Heart left ventricle (tissue), 13 donors: ENCODE measurements around the gene CPB2.

Experiments used
- POLR2A ChIP-seq, 2 donors: fragments of 450-650 bp; IDR thresholded peaks; one replicate each; pipeline ENCODE4 v1.6.1; 2017; ENCODE audit warnings: antibody characterized with exemption in 2 of 2, mild to moderate bottlenecking in 2 of 2, moderate library complexity in 2 of 2
- TF ChIP-seq, protein P1 (sequence below), 12 donors: fragments of 200-600 bp; sonication (generic) in 4 of 12; IDR thresholded peaks; one replicate each; pipeline versions ENCODE4 v1.5.0 to v1.8.0; 2018 to 2022; ENCODE audit warnings: antibody characterized with exemption in 12 of 12, mild to moderate bottlenecking in 5 of 12
- donor health status: ischemic (EF 13 %, LVEDD 7.1; RV severe dilation, severe dysfunction).
- donor health status: DM: no; HTN: yes; CAD: no.
- donor health status: DM: no; HTN: no; CAD: no.
- donor health status: ischemic (EF 25% LVEDD 6.9; RV normal size, moderate dysfunction).
- donor health status: ischemic (EF 25% LVEDD 5.7; RV mildly dilated, moderate dysfunction).
- donor health status: ischemic (EF 35%, LVEDD 5.7; RV mildly dilated, moderate dysfunction).
- donor health status: nonischemic (EF 11% LVEDD 7.7; RV severe dilation, severe dysfunction).
- donor health status: DM: yes; HTN: yes; CAD: no.
- donor health status: PGD.
- donor health status: ischemic (EF 29% LVEDD 5.4; RV normal size, mild dysfunction).
- donor health status: nonischemic (EF 23%, LVEDD 6.1; RV moderate dilation, normal function).

GRCh38 chr13:46063292-46063691 is 41.5 kb downstream of the CPB2 start:
- TF ChIP-seq, protein P1, sequence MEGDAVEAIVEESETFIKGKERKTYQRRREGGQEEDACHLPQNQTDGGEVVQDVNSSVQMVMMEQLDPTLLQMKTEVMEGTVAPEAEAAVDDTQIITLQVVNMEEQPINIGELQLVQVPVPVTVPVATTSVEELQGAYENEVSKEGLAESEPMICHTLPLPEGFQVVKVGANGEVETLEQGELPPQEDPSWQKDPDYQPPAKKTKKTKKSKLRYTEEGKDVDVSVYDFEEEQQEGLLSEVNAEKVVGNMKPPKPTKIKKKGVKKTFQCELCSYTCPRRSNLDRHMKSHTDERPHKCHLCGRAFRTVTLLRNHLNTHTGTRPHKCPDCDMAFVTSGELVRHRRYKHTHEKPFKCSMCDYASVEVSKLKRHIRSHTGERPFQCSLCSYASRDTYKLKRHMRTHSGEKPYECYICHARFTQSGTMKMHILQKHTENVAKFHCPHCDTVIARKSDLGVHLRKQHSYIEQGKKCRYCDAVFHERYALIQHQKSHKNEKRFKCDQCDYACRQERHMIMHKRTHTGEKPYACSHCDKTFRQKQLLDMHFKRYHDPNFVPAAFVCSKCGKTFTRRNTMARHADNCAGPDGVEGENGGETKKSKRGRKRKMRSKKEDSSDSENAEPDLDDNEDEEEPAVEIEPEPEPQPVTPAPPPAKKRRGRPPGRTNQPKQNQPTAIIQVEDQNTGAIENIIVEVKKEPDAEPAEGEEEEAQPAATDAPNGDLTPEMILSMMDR (IDR thresholded peaks at IDR 0.05), result no peak
- TF ChIP-seq POLR2A (IDR thresholded peaks at IDR 0.05), result no peak
